22Rv1 (cell line): ENCODE results near the gene CNTN5.

Experiments
- CTCF ChIP-seq: fragments of 450-650 bp; IDR thresholded peaks from 2 replicates; pipeline ENCODE4 v1.5.1; 2017; ENCODE audit warnings: mild to moderate bottlenecking
- ZFX ChIP-seq: fragments of 450-650 bp; IDR thresholded peaks from 2 replicates; pipeline ENCODE4 v1.6.1; 2017; ENCODE audit warnings: antibody characterized with exemption, borderline replicate concordance

- TF ChIP-seq CTCF (no peak), ZFX (no peak)
Measured at GRCh38 chr11:100203789-100204188, 1183.0 kb downstream of the CNTN5 start.
